IPS-18a (cell line): ENCODE results near the gene GRM4.
"Not testable (repeated sequence)": the region's sequence is repeated elsewhere in the genome, so short reads cannot be mapped to it uniquely, and the experiment has no call there.

Experiments used
- H3K27ac ChIP-seq: one replicate; pipeline ENCODE4 v1.5.1; 2013; ENCODE audit warnings: low read length
- H3K27me3 ChIP-seq: one replicate; pipeline ENCODE4 v1.6.1; 2013; ENCODE audit warnings: mild to moderate bottlenecking, low read length; ENCODE audit not compliant: control insufficient read depth, insufficient read depth
- H3K36me3 ChIP-seq: one replicate; pipeline ENCODE4 v1.6.1; 2013; ENCODE audit warnings: low read depth, low read length; ENCODE audit not compliant: control insufficient read depth
- H3K4me1 ChIP-seq: one replicate; pipeline ENCODE4 v1.6.1; 2013; ENCODE audit warnings: low read depth, low read length; ENCODE audit not compliant: control insufficient read depth
- H3K4me3 ChIP-seq: one replicate; pipeline ENCODE4 v1.5.1; 2013; ENCODE audit warnings: low read length
- H3K9ac ChIP-seq: one replicate; pipeline ENCODE4 v1.6.1; 2013; ENCODE audit warnings: mild to moderate bottlenecking, low read length, moderate library complexity
- H3K9me3 ChIP-seq: one replicate; pipeline ENCODE4 v1.6.1; 2013; ENCODE audit warnings: low read depth, low read length; ENCODE audit not compliant: control insufficient read depth

GRM4 gene

DNA sequence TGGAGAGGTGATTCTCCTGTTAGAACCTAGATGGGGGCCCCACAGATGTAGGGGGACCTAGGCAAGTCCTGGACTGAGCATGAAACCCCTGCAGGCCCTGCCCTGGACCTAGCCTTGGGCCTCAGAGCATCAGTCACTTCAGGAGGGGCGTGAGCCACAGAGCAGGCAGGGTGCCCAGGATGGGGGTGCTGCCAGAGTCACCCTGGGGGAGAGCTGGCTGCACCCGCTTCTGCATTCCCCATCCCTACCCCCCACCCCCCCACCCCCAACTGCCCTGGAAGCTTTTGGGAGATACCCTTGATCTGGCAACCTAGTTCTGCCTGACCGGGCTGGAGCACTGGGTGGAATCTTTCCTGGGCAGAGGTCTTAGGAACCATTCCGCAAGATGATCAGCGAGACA is 125.6 kb downstream of the GRM4 start:
- peaks cover 7% of the 10 kb centered on the region for H3K4me1 ChIP-seq
- peaks cover 10% of the 10 kb centered on the region for H3K27me3 ChIP-seq
- H3K27ac ChIP-seq, result no peak overlapping the region
- H3K36me3 ChIP-seq, result no peaks in the 10 kb centered on the region
- no peak overlapping the region for H3K4me3 ChIP-seq
- H3K9me3 ChIP-seq, result no peaks in the 10 kb centered on the region
- H3K9ac ChIP-seq, result no peak overlapping the region

DNA sequence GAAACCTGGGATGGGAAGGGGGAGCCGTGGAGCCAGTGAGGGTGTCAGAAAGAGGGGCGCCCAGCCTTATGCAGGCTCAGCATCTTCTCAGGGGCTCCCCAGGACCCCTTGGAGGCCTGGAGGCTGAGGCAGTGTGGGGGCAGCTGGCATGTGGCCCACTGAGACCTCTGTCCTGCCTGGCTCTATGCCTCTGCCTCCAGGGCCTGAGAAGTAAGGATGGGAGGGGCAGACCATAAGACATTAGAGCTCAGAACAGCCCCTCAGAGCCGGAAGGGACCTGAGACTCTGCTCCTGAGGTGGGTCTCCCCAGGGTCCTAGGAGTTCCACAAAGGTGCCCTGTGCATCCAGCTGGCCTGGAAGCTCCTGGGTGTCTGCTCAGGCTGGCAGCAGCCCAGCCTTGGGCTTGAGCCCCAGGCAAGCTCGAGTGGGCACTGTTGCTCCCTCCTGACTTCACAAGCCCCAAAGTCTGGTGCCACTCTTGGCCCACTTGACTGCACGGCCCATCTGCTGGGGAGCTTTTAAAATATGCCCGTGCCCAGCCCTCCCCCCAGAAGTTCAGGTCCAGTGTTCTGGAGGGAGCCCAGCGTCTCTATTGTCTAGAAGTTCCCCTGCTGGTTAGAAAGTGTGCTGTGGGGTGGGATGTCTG is 126.8 kb downstream of the GRM4 start:
- H3K4me1 ChIP-seq, result peaks cover 9% of the 10 kb centered on the region
- H3K9me3 ChIP-seq, result no peaks in the 10 kb centered on the region
- no peak overlapping the region for H3K4me3 ChIP-seq
- no peak overlapping the region for H3K9ac ChIP-seq
- no peak overlapping the region for H3K27ac ChIP-seq
- peaks cover 22% of the 10 kb centered on the region for H3K27me3 ChIP-seq
- H3K36me3 ChIP-seq, result no peaks in the 10 kb centered on the region

DNA sequence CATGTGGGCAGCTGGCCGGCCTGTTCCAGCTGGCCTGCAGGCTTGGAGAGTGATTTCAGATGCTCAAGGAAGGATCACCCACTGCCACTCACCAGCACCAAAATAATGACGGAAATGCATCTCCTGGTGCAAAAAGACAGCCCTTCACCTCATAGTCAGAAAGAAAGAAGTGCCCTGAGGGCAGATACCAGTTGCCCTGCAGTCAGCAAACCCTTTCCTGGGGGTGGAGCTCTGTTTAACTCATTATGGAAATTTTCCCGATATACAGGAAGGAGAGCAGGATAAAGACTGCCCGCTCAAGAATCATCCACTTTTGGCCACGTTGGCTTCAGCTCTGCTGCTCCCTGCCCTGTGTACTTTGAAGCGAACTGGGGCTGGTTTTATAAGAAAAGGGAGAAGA is 127.9 kb downstream of the GRM4 start:
- Histone ChIP-seq H3K4me3 (no peak overlapping the region), H3K27ac (no peak overlapping the region), H3K36me3 (no peaks in the 10 kb centered on the region), H3K27me3 (peaks cover 28% of the 10 kb centered on the region), H3K9ac (no peak overlapping the region), H3K4me1 (peaks cover 9% of the 10 kb centered on the region), H3K9me3 (no peaks in the 10 kb centered on the region)

DNA sequence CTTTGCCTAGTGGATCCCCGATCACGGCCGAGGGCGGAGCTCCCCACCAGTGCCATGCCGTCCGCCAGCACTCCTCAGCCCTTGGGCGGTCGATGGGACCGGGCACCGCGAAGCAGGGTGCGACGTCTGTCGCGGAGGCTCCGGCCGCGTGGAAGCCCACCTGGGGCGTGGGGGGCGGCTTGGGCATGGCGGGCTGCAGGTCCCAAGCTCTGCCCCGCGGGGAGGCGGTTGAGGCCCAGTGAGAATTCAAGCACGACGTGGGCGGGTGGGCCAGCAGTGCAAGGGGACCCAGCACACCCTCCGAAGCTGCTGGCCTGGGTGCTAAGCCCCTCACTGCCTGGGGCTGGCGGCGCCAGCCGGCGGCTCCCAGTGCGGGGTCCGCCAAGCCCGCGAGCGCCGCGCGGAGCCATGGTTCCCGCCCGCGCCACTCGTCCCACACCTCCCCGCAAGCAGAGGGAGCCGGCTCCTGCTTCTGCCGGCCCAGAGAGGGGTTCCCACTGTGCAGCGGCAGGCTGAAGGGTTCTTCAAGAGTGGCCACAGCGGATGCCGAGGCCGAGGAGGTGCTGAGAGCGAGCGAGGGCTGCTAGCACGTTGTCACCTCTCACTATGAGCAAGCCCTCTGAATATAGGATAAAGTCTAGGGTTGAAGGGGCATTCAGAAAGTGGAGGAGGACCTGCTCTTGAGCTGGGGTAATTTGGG is 128.6 kb downstream of the GRM4 start:
- H3K9ac ChIP-seq, result no peak overlapping the region
- H3K27ac ChIP-seq, result no peak overlapping the region
- H3K4me1 ChIP-seq, result peaks cover 9% of the 10 kb centered on the region
- H3K9me3 ChIP-seq, result no peaks in the 10 kb centered on the region
- peaks cover 33% of the 10 kb centered on the region for H3K27me3 ChIP-seq
- no peak overlapping the region for H3K4me3 ChIP-seq
- no peaks in the 10 kb centered on the region for H3K36me3 ChIP-seq

DNA sequence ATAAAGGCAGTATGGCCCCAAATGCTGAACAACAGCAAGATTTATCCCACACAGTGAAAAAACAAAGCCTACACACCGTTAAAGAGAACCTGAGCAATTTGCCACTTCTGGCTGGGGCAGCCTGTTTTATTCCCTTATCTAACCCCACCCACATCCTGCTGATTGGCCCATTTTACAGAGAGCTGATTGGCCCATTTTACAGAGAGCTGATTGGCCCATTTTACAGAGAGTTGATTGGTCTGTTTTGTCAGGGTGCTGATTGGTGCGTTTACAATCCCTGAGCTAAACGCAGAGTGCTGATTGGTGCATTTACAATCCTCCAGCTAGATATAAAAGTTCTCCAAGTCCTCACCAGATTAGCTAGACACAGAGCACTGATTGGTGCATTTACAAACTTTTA is 129.3 kb downstream of the GRM4 start:
- H3K27ac ChIP-seq, H3K4me3 ChIP-seq, H3K36me3 ChIP-seq, H3K9me3 ChIP-seq, H3K4me1 ChIP-seq, H3K9ac ChIP-seq: not testable (repeated sequence)
- peaks cover 36% of the 10 kb centered on the region for H3K27me3 ChIP-seq

DNA sequence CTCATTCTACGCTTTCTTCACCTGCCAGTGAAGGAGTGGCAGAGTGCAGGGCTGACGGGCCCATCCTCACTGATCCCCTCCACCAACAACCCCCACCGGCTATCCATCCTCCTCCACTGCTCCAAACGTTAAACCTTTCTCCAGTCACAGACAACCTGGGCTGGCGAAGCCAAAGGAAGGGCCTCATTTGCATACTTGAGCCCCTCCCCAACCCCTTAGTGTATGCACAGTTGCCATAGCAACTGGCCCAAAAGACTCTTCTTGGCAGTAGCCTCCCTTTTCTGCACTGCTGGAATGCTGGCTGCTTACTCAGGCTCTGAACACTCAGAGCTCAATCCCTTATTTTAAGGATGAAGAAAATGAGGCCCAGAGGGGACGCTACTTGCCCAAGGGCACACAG is 130.3 kb downstream of the GRM4 start:
- Histone ChIP-seq H3K9ac (no peak overlapping the region), H3K36me3 (no peaks in the 10 kb centered on the region), H3K27me3 (peaks cover 46% of the 10 kb centered on the region), H3K27ac (no peak overlapping the region), H3K4me3 (no peak overlapping the region), H3K9me3 (no peaks in the 10 kb centered on the region), H3K4me1 (peaks cover 9% of the 10 kb centered on the region)

DNA sequence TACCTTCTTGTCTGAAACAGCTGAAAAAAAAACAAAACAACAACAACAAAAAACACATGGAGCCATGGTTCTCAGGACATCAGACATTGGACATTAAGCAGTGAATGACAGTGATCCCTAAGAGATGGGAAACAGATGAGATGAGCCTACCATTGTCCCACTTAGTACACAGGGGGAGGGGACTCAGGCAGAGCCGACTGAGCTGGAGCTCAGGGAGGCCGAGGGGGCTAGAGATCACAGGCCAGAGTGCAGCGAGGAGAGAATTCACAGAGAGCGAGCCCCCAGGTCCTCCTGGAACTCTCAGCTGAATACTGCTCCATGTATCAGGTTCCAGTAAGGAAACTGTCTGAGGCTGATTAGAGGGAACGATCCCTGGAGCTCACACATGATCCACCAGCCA is 134.6 kb downstream of the GRM4 start:
- H3K27ac ChIP-seq, result no peak overlapping the region
- H3K9ac ChIP-seq, result no peak overlapping the region
- peaks cover 9% of the 10 kb centered on the region for H3K4me1 ChIP-seq
- H3K36me3 ChIP-seq, result no peaks in the 10 kb centered on the region
- peaks cover 83% of the 10 kb centered on the region for H3K27me3 ChIP-seq
- H3K4me3 ChIP-seq, result no peak overlapping the region
- H3K9me3 ChIP-seq, result no peaks in the 10 kb centered on the region

DNA sequence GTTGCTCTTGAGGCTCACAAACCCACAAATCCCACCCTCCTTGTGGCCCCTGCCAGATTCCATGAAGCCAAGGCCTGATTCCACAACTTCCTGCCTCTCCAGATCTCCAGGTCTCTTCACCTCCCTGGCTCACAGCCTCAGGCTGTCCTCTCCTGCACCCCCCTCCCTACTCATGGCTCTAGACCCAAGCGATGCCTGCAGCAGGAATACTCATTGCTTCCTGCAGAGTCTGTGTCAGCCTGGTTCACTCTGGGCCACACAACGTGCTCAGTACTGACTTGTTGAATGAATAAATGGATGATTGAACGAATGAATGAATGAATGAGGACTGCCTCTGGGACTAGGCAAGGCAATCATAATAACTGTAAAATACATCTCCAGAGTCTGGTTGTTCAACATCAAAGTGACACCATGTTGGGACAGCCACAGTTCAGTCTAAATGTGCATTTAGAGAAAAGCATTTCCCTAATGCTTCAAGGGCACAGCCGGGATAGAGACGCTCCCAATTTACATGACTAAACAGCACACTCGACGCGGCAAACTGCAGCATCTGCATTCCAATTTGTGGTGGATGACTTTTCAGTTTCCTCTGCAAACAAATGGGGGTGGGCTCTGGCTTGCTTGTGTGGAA is 139.9 kb downstream of the GRM4 start:
- Histone ChIP-seq H3K27me3 (peaks cover 86% of the 10 kb centered on the region), H3K4me1 (peaks cover 11% of the 10 kb centered on the region), H3K4me3 (no peak overlapping the region), H3K9me3 (no peaks in the 10 kb centered on the region), H3K36me3 (no peaks in the 10 kb centered on the region), H3K9ac (no peak overlapping the region), H3K27ac (no peak overlapping the region)

DNA sequence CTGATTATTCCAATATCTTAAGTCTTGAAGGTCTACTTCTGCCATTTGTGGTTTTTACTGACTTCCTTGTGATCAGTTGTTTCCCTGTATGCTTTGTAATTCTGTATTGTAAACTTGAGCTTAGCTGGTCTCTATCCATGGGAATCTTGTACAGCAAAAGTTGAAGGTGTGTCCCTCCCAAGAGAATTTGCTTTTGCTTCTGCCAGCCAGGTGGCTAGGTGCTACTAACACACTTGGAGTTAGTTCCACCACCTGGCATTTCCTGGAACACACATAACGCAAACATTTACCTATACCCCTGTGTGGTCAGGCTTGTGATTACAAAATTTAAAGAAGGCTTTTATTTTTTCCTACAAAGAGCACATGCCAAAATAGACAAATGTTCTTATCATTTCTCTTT is 141.2 kb downstream of the GRM4 start:
- Histone ChIP-seq H3K36me3 (no peaks in the 10 kb centered on the region), H3K27me3 (peaks cover 73% of the 10 kb centered on the region), H3K9ac (no peak overlapping the region), H3K4me3 (no peak overlapping the region), H3K4me1 (peaks cover 11% of the 10 kb centered on the region), H3K9me3 (no peaks in the 10 kb centered on the region), H3K27ac (no peak overlapping the region)

DNA sequence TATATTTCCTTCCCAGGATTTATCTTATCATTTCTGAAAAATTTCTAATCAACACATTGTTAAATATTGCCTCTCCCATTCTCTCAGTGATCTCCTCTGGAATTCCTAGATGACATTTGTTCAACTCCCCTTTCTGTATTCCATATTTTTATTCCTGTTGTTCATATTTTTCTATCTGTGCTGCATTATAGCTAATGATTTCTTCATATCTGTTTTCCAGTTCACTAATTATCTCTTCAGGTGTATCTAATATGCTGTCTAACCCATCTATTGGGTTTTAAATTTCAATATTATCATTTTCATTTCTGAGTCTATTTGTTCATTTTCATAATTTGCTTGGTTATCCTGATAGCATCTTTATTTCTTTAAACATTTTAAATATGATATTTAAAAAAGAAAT is 141.9 kb downstream of the GRM4 start:
- no peaks in the 10 kb centered on the region for H3K9me3 ChIP-seq
- no peaks in the 10 kb centered on the region for H3K36me3 ChIP-seq
- H3K4me3 ChIP-seq, result no peak overlapping the region
- no peak overlapping the region for H3K9ac ChIP-seq
- no peak overlapping the region for H3K27ac ChIP-seq
- H3K27me3 ChIP-seq, result peaks cover 65% of the 10 kb centered on the region
- H3K4me1 ChIP-seq, result peaks cover 11% of the 10 kb centered on the region

DNA sequence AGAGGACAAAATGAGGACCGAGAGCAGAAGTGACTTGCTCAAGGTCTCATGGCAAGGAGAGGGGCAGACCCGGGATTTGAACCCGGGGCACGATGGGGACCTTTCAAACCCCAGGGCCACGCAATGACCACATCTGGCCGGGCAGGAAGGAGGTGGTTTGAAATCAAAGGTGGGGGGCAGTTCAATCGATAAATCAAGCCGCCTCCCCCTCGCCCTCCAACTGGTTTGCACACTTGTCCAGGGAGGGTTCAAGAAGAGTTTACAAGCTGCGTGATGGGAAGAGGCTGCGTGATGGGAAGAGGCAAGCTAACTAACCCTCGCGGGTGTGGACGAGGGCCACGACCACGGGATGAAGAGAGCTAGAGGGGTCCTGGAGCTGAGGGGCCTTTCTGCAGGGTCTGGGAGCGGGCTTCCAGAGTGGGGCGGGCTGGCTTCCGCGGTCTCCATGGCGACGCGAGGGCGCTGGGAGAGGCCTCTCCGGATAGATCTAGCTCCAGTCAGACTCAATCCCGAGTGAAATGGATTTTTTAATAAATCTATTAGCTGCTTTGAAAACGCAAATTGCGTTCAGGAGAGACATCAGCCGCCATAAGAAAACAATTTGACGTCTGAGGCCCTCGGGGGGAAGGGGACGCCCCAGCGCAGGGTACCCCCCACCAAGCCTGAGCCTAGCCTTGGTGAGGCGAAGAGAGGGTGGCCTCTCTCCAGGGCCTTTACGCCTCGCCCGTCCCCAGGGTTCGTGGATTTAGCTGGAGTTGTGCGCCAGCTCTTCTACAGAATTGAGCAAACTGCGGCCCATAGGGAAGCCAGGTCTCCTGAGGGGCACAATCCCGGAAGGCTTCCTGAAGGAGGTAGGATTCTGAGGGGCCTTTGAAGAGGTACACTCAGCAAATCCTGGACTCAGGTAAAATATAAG is 143.9 kb downstream of the GRM4 start:
- peaks cover 45% of the 10 kb centered on the region for H3K27me3 ChIP-seq
- H3K27ac ChIP-seq, result no peak overlapping the region
- no peak overlapping the region for H3K9ac ChIP-seq
- H3K4me1 ChIP-seq, result peaks cover 11% of the 10 kb centered on the region
- no peak overlapping the region for H3K4me3 ChIP-seq
- no peaks in the 10 kb centered on the region for H3K9me3 ChIP-seq
- H3K36me3 ChIP-seq, result no peaks in the 10 kb centered on the region
